Psoas muscle (tissue), 8 donors: ENCODE results near the gene OMG. TPM values are rescaled to one million over a fixed set of nuclear protein-coding genes. Genes with fewer than 3 reads are reported as not detected.
"Not testable (repeated sequence)": the region's sequence is repeated elsewhere in the genome, so short reads cannot be mapped to it uniquely, and the experiment has no call there.

Experiments
- ATAC-seq, 4 donors: fragments of 200-7000 bp; cut with Tn5 transposase; one replicate each; pipeline ENCODE4 v1.9.1; 2020; ENCODE audit warnings: moderate library complexity in 3 of 4, mild to moderate bottlenecking in 2 of 4
- DNase-seq, 2 donors: peaks; one replicate each; pipeline ENCODE4 v3.0.0-alpha.2; 2020
- H3K27ac ChIP-seq: fragments of 200-600 bp; one replicate; pipeline ENCODE4 v1.8.0; 2022
- H3K27me3 ChIP-seq, 3 donors: fragments of 200-600 bp in 1 of 3; one replicate each; pipeline versions ENCODE4 v1.6.1 to v1.8.0; 2013 to 2022; ENCODE audit warnings: low read length in 2 of 3, mild to moderate bottlenecking in 2 of 3, moderate library complexity in 1 of 3; ENCODE audit not compliant: insufficient read depth in 3 of 3
- H3K36me3 ChIP-seq, 2 donors: fragments of 200-600 bp in 1 of 2; one replicate each; pipeline versions ENCODE4 v1.6.1 to v1.8.0; 2013 to 2022; ENCODE audit warnings: low read depth in 1 of 2, mild to moderate bottlenecking in 1 of 2, moderate library complexity in 1 of 2; ENCODE audit not compliant: insufficient read depth in 1 of 2
- H3K4me1 ChIP-seq: fragments of 200-600 bp; one replicate; pipeline ENCODE4 v1.8.0; 2022
- H3K4me3 ChIP-seq: fragments of 200-600 bp; one replicate; pipeline ENCODE4 v1.8.0; 2022; ENCODE audit warnings: mild to moderate bottlenecking
- H3K9me3 ChIP-seq: fragments of 200-600 bp; one replicate; pipeline ENCODE4 v1.8.0; 2022
- WGBS, 3 donors: extraction: QIAGEN DNeasy Blood & Tissue Kit; methylation state at CpG; one replicate each; pipeline versions ENCODE4 v1.1.6 to v1.1.7; 2013; 5-methylcytosine and 5-hydroxymethylcytosine counted together
- intact Hi-C, 2 donors: fragments of 100-400 bp; cut with DNase I; formaldehyde crosslinking; loops; one replicate each; pipeline versions ENCODE4 v1.11.0 to v1.14.2; 2022
- polyA plus RNA-seq, 3 donors: library from polyadenylated mRNA; stranded (reverse); fragments of 200-250 nt; gene quantifications; one replicate each; pipeline ENCODE4 v1.2.3, GENCODE V29; 2013
- total RNA-seq, 4 donors: library from RNA; stranded (reverse); fragmentation: NEBNext Ultra II Directional in 2 of 4; extraction: Animal tissue kit (Norgen Biotek cat#: 25700) in 2 of 4; gene quantifications; one replicate each; pipeline versions ENCODE4 v1.2.1 to v1.2.4, GENCODE V29; 2021 to 2023
- TF ChIP-seq, protein P1 (sequence below): fragments of 200-600 bp; IDR thresholded peaks from one replicate; pipeline ENCODE4 v1.8.0; 2022; ENCODE audit warnings: antibody characterized with exemption
- donor health status: healthy with polysubstance abuse.
- donor health status: DM: no; HTN: no; CAD: no; lungs with moderate emphysema.
- donor health status: Bipolar disorder and iron deficiency.
- donor health status: healthy.
- donor health status: DM: yes; HTN: yes; CAD: no.
- donor health status: DM: no; HTN: no; CAD: no.
- donor health status: DM: no; HTN: no; CAD: no.
- donor health status: DM: yes; HTN: yes; CAD: no.

OMG gene
- total and polyA plus RNA-seq, 7 donors: 0.03 to 0.10 TPM; not detected in 5

DNA sequence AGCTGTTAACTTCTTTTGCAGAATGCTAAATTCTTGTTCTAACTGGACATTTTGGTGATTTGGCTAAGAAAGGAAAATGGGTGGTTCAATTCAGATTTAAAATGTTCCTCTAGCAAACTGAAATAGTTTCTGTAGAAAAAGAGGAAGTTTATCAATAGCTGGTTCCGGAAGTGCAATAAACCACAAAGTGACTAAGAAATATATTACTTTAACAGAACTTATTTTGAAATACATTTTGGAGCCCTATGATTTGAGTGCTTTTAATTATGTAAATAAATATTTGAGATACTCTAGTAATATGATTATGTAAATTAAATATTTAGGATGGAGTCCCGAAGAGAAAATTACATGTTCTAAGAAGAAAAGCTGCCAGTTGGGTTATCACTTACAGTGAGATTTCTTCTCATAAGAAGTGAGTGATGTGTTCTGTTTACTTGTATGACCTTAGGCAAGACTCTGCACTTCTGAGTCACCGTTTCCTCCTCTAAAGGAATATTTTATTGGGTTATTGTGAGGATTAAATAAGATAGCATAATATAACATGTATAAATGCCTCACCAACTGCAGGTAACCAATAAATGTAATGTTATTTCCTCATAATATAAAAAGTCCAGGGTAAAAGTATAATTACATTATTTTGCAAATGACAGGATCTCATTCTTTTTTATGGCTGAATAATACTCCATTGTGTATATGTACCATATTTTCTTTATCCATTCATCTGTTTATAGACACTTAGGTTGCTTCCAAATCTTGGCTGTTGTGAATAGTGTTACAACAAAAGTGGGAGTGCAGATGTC is 17.1 kb upstream of the OMG start, which contains the start of gene EVI2B:
Gene EVI2B (minus strand): TSS at position 73 of the 800 bp plus-strand sequence. CDS start 8,445 bp downstream, outside the sequence.
- no peaks in the 10 kb centered on the region for H3K4me1 ChIP-seq
- TF ChIP-seq, protein P1, sequence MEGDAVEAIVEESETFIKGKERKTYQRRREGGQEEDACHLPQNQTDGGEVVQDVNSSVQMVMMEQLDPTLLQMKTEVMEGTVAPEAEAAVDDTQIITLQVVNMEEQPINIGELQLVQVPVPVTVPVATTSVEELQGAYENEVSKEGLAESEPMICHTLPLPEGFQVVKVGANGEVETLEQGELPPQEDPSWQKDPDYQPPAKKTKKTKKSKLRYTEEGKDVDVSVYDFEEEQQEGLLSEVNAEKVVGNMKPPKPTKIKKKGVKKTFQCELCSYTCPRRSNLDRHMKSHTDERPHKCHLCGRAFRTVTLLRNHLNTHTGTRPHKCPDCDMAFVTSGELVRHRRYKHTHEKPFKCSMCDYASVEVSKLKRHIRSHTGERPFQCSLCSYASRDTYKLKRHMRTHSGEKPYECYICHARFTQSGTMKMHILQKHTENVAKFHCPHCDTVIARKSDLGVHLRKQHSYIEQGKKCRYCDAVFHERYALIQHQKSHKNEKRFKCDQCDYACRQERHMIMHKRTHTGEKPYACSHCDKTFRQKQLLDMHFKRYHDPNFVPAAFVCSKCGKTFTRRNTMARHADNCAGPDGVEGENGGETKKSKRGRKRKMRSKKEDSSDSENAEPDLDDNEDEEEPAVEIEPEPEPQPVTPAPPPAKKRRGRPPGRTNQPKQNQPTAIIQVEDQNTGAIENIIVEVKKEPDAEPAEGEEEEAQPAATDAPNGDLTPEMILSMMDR: no peak
- no peaks in the 10 kb centered on the region for H3K36me3 ChIP-seq
- peak within 1 kb of the TSS; percentile 46 for H3K4me3 ChIP-seq
- ATAC-seq (no peak), DNase-seq (no peak)
- H3K27ac ChIP-seq: no peak within 1 kb of the TSS
- intact Hi-C loops: no loop called here
- H3K9me3 ChIP-seq: no peaks in the 10 kb centered on the region
- H3K27me3 ChIP-seq: no peaks in the 10 kb centered on the region
- 80 to 87% (median 86%) methylated on average over 3 of the region's 3 CpGs for WGBS, 3 donors

GRCh38 chr17:31312223-31312622 is 15.2 kb upstream of the OMG start:
- ATAC-seq, H3K4me1 ChIP-seq, H3K9me3 ChIP-seq, DNase-seq, H3K27ac ChIP-seq, H3K36me3 ChIP-seq, H3K27me3 ChIP-seq, intact Hi-C loops: not testable (repeated sequence)
- 78 to 84% (median 80%) methylated on average over 6 to 7 of the region's 7 CpGs for WGBS, 3 donors
- H3K4me3 ChIP-seq: peak overlapping the region; percentile 46

GRCh38 chr17:31311526-31311925 is 14.5 kb upstream of the OMG start:
- Histone ChIP-seq H3K36me3 (no peaks in the 10 kb centered on the region), H3K27me3 (no peaks in the 10 kb centered on the region), H3K4me1 (no peaks in the 10 kb centered on the region), H3K4me3 (peak overlapping the region; percentile 46), H3K9me3 (no peaks in the 10 kb centered on the region), H3K27ac (no peak overlapping the region)
- 78 to 89% (median 83%) methylated on average over 3 of the region's 3 CpGs for WGBS, 3 donors
- TF ChIP-seq, protein P1: no peak
- intact Hi-C loops: no loop called here
- DNase-seq (no peak), ATAC-seq (no peak)

- Histone ChIP-seq H3K27ac (no peak overlapping the region), H3K4me1 (no peaks in the 10 kb centered on the region), H3K36me3 (no peaks in the 10 kb centered on the region), H3K4me3 (peak overlapping the region; percentile 11), H3K9me3 (no peaks in the 10 kb centered on the region), H3K27me3 (no peaks in the 10 kb centered on the region)
- TF ChIP-seq, protein P1: no peak
- DNase-seq: no peak
- ATAC-seq: no peak
- 84 to 89% (median 86%) methylated on average over 7 of the region's 7 CpGs for WGBS, 3 donors
- intact Hi-C loops: no loop called here
Measured at GRCh38 chr17:31310886-31311285, 13.8 kb upstream of the OMG start.

GRCh38 chr17:31310260-31310659 is 13.2 kb upstream of the OMG start:
- H3K4me3 ChIP-seq: no peak overlapping the region
- no peaks in the 10 kb centered on the region for H3K4me1 ChIP-seq
- intact Hi-C loops: no loop called here
- no peaks in the 10 kb centered on the region for H3K36me3 ChIP-seq
- no peaks in the 10 kb centered on the region for H3K9me3 ChIP-seq
- ATAC-seq: no peak
- 39 to 60% (median 47%) methylated on average over 2 of the region's 2 CpGs for WGBS, 3 donors
- TF ChIP-seq, protein P1: no peak
- DNase-seq: no peak
- H3K27me3 ChIP-seq: no peaks in the 10 kb centered on the region
- H3K27ac ChIP-seq: no peak overlapping the region
